NCI-H1417 (cell line): ENCODE data around the gene ZBTB9.

Experiments
- DNase-seq, 3 experiments: peaks; one replicate each; lab custom pipeline; 2025; lab: John Stamatoyannopoulos, UW

Gene ZBTB9

DNA sequence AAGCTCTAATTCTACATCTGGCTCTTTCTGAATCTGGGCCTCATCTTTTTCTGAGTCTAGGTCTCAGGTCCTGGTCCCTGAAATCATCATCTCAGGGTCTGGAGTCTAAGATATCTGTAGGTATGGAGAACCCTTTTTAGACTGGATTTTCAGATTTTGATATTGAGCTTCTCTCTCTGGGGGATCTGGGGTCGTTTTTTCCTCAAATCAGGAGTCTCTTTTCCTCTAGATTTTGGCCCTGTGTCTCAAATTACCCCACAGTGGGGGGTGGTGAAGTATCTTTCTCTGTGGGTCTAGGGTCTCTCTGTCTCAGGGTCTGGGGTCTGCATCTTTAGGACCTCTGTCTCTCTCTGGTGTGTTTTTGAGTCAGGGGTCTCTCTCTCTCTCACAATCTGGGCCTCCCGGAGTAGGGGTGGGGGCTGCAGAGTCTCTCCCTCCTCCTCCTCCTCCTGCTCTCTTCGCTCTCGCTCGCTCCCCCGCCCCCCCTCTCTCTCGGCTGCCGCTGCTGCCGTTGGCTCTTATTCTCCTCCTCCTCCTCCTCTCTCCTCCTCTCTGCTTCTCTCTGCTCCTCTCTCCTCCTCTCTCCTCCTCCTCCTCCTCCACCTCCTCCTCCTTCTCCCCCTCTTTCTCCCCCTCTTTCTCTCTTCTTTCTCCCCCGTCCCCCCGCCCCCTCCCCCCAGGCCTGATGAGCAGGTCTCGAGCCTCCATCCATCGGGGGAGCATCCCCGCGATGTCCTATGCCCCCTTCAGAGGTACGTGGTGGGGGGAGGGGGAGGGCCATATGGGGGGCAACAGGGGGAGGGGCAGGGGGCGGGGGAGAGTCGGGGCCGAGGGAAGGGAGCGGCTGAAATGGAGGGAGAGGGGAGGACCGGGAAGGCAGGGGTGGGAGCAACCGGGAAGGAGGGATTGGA lies 34.5 kb upstream of the ZBTB9 start, which contains the start of gene SYNGAP1:
TSS of gene SYNGAP1 (plus strand) at position 486 of the 911 bp plus-strand sequence. CDS start at position 686, 200 bp downstream.
- peak; percentile 5 to 55 (median 47) for DNase-seq

DNA sequence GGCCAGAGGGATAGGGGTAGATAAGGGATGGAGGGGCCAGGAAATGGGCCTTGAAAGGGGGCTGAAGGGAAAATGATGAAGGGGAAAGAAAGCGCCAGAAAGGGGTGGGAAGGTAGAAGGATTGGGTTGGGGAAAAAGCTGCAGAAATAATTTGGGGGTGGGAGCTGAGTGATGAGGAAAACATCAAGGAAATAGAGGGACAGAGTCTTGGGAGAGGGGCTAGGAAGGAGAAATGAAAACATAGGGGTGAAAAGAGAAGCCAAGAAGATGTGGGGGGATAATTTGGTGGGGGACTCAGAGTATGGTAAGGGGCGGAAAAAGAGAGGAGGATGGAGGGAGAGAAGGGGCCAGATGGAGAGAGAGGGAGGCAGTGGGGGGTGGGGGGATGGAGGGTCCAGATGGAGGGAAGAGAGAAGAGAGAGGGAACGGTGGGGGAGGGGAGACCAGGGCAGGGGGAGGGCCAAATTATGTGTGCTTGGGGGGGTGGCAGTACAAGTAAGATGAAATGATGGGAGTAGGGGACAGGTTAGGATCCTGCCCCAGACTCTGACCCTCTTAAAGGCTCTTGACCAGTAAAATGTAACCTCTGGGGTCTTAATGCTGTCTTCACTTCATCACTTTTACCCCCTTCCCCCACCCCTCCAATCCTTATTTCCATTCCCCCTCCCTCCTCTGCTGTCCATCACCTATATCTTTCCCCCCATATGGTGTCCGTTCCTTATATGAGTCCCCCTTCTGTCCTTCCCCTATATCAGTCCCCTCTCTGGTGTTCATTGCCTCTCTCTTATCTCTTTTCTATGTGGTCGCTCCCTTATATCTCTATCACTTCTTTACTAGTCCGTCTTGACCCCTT lies 33.7 kb upstream of the ZBTB9 start:
- DNase-seq = peak in 1 of 3 experiments; percentile 29

DNA sequence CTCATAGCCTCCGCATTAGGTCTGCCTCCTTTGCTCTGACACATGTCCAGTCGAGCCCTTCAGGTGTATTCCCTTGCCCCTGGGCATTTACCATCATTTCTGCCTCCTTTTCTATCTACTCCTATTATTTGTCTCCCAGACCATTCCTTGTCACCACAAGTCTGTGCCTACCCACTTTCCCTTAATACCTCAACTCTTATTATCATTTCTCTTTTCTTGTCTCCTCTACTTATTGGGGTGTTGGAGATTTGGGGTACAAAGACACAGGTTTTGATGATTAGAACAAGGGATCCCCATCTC lies 33.1 kb upstream of the ZBTB9 start:
- DNase-seq = no peak

DNA sequence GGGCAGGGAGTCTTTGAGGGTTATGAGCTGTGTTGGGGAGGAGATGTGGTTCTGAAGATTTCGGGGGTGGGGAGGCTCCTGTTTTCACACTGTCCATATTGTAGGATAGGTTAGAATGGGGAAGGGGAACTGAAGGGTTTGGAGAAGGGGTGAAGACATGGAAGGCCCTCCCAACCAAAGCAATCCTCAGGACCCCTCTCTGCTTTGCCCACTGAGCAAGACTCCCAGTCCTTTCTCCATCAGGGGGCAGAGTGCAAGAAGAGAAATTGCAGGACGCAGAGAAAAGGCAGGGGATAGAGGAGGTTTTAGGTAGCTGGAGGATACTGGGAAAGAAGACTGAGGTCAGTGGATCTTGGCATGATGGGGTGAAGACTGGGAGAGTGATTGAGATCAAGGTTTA lies 30.6 kb upstream of the ZBTB9 start:
- no peak for DNase-seq

DNA sequence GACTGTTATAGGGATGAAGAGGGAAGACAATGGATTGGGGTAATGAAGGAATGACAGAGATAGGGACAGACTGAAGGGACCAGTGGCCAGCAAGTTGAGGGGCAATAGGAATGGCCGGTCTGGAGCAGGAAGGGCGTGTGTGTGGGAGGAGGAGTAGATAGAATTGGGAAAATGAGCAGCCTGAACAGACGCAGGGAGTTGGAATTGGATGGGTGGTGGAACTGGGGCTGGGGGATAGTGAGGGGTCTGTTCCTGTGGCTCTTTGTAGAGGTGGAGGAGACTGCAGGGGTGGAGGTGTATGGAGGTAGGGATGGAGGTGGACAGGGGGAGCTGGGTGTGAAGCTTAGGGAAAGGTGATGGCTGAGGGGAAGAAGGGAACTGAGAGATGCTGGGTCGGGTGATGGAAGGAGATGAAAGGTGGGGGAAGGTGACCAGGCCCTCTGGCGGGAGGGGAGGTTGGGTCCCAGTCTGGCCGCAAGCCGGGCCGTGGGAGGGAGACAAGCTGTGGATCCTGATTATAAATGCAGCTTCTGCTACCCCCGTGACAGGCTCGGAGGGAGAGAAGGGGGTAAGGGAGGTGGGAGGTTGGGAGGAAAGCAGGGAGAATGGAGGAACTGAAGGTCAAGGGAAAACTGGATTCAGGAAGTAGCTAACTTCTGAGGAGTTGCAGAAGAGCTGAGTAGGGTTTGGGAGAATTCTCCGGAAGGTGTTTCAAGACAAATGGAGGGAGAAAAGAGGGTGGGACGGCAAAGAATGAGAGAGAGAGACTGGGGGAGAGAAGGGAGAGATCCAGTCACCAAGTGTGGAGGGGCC lies 29.3 kb upstream of the ZBTB9 start:
- DNase-seq = no peak

DNA sequence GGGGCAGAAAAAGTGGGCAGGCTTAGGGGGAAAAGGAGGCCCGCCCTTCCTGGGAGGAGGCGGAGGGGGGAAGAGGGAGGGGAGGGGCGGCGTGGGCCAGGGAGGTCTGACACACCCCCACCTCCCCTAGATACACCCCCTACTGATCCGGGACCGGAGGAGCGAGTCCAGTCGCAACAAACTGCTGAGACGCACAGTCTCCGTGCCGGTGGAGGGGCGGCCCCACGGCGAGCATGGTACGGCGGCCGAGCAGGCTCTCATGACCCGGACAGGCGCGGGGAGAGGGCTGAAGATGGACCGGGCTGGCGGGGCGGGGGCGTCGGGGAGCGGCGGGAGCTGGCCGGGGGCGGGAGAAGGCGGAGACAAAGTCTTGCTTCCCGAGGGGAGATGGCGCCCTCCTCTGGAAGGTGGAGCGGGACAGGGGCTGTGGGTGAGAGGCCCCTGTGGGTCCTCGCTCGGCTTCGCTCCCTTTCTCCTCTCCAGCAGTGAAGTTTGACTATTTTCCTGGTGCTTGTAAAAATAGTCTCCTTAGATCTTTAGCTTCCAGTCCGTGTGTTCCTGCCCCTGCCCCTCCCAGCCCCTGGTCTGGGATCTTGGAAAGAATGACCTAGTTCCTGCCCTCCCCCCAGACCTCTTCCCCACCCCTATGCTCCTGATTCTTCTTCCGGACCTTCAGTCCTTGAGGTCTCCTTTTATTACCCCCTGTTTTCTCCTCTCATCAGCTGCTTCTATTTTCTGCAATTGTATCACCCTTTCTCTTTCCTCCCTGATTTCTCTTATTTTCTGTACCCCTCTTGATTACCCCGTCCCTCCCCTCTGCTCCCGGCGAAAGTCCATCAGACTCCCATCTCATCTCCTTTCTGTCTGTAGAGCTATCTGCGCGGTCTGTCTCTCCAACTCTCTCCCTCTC lies 28.5 kb upstream of the ZBTB9 start:
- peak; percentile 39 to 77 (median 60) for DNase-seq

DNA sequence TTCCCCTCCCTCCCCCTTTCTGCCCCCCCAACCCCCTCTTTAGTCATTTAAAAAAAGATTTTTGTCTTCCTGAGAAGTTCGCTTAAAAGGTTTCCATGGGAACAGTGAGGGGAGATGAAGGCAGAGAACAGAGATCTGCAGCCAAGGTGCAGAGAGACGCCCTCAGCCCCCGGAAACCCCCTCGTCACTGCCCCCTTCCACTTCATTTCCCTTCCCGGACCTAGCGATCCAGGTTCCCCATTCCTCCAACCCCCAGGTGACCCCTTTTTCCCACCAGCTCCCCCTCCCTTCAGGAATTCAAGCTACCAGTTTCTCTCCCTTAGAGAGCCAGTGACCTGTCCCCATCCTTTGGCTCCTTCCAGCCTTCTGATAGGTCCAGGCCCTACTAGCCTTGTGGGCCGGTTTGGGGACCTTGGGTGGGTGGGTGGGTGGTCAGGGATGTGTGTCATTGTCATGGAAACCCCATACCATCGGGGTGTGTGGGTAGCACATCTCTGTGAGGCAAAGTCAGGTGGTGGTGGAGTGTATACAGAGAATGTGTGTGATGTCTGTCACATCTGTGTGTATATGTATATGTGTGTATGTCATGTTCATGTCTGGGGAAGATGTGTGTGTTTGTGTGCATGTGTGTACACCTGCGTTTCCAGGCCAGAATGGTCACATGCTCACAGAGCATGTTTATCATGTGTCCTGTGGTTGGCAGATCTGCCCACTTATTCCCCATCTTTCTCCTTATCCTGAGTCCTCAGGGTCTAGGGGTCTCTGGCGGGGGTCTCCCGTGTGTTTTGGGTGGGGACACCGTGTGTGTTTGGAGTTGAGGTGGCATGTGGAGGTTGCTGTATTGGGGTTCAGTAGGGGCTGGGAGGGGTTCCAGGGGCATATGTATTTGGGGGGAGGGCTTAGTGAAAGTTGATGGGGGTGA lies 27.5 kb upstream of the ZBTB9 start:
- DNase-seq = peak in 1 of 3 experiments; percentile 39

DNA sequence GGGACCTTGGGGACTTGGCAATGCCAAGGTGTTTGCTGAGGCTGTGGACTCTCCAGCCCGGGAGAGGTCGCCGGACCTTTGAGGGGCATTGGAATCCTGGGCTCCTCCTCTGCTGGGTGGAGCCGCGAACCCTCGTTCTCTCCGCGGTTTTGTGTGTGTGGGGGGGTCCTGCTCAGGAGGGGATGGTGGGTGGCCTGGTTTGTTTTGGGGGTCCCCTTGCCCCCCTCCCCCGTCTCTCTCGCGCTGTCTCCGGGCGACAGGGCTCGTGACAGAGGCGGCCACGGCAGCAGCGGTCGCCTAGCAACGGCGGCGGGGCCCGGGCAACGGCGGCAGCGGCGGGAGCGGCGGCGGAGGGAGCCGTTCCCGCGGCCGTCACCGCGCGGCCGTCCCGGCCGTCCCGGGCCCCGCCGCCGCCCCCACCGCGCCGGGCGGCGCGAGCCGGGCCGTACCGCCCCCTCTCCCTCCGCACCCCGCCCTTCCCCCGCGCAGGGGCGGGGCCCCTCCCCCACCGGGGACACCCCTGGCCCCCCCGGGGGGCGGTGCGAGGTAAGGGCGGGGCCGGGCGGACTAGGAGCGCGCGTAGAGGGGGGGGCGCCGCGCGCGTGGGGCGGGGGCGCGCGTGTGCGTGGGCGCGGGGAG lies 26.7 kb upstream of the ZBTB9 start:
- DNase-seq = peak; percentile 45 to 57 (median 56)

DNA sequence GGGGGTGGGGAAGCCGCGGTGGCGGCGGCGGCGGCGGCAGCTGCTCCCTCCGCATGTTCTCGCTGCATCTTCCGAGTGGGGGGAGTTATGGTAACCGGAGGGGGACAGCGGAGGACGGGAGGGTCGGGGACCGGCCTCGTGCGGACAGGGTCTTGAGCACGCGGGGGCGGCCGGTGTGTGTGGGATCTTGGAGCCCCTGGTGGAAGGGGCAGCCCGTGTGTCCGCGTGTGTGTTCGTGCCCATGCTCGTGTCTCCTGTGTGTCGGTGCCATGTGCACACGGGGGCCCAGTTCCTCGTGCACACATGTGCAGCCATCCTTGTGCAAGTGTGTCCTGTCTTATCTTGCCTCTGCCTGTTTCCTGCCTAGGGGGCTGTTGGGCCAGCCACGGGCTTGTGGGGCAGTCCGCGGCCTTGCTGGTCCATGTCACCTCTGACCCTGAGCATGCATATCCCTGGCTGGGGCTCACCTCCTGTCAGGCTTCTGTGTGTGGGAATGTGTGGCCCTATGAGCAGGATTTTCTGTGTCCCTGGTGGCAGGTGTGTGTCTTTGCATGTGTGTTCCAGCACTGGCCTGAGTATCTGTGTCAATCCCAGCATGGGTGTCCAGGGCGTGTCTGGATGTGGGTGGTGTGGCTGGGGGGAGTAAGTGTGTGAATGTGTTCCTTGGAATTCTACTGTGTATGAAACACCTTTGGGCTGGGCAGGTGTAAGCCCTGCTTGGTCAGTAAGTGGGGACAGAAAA lies 26.0 kb upstream of the ZBTB9 start:
- peak; percentile 10 to 43 (median 35) for DNase-seq

DNA sequence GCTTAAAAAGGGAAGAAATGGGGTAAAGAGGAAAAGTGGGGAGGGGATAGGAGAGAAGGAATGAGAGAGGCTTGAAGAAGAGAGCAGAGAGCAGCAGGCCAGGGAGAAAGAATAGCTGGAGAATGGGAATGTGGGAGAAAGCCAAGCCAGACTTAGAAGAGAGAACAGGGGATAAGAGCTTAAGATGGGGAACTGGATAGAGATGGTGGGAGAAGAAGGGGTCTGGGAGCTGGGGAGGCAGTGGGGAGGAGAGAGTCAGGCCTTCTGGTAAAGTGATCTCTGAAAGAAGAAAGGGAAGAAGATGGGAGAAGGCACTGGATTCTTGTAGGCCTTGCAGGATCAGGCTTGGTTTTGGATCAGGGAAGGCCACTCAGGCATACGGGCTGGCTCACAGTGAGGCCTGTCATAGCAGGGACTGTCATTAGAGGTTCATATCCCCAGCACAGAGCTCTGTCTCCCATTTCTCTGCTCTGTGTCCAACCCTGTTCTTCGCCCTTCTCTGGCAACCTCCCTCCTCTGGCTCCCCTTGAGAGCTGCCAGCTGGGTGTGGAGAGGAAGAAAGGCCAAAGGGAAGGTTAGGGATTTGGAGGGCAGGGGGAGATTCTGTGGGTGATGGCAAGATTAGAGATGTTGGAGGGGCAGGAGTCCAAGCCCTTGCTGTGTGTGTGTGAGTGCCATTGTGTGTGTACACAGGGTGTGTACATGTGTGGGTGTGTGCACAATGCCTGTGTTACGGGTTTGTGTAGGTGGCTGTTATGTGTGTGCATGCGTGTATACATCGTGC lies 25.2 kb upstream of the ZBTB9 start:
- DNase-seq = no peak

DNA sequence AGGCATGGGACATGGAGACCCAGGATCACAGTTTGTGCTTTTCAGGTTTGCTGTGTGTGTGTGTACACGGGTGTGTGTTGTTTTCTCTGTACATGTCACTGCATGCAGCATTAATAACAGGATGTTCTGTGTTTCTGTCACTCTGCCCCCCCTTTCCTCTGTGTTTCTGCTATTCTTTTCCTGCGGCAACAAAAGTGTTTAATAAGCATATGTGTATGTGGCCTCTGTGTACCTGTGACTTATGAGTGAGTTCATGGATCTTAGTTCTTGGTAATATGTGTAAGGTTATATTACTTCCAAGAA lies 24.7 kb upstream of the ZBTB9 start:
- DNase-seq = no peak

DNA sequence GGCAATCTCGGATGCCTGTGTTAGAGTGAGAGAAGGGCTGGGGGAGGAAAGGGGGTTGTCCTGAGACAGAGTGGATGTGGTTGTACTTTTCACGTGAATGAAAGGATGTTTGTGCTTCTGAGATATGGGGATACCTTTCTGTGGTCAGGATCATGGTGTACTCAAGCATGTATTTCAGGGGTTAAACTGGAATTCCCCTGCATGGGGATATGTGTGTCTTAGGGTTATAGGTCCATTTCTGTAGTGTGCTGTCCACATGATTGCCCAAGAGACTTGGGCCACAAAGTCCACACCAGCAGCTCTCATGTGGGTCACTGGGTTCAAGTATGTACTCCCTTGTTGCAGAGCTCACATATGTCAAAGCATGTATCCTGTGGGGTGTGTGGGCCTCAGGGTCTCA lies 24.0 kb upstream of the ZBTB9 start:
- DNase-seq = no peak

DNA sequence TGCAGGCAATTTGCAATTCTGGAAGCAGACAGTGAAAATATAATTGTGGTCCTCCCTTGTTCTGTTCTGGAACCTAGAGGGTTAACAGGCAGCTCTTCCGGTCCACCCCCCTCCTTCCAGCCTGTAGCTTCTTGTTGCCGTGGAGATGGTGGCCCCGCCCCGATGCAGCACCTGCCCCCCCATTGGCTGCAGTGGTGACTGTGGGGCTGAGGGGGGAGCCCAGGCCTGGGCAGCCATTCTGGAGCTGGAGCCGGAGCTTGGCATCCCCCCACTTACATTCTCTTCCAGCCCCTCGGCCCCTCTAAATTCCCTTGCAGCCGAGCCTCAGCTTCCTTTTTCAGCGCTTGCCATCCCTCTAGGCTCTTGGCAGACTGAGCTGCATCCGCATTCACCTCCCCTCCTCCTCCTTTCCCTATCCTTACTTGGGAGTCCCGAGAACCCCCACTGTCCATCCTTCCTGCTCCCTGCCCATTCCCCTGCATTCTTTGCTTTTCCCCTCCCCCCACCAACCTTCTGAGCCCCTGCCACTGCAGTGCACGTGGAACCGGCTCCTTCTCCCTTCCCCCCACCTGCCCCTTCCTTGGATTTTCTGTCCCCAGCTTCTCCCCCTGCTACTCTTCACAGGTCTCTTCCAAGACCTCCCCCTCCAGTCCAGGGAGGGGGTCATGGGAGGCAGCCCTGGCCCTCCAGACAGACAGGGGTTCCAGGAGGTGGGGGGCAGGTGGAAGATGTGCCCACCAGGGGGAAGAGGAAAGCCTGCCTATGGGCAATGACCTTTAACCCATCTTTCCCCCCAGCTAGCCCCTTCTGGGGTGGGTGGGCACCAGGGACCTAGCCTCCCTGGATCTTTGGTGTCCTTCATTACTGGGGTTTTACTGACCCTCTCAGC lies 23.1 kb upstream of the ZBTB9 start:
- DNase-seq = peak; percentile 44 to 82 (median 75)

DNA sequence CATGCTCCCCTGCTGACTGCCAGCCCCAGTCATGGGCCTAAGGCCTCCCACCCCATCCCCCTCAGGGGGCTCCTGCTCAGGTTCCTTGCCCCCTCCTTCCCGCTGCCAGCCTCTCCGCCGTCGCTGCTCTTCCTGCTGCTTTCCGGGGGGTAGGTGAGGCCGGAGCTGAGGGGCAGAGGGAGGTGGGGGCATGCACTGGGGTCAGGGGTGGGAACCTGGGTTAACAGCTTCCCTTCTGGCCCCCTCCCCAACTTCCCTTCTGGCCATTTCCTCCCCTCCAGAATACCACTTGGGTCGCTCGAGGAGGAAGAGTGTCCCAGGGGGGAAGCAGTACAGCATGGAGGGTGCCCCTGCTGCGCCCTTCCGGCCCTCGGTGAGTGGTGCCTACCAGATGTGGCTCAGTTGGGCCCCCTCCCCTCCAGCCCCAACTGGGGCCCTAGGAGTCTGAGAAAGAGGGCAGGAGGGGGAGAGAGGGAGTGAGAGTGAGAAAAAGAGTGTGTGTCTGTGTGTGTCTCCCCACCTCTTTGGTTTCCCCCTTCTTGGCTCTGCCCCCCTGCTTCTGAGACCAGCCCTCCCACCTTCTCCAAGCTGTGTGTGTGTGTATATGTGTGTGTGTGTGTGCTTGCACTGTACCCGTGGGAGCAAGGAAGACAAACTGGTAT lies 22.4 kb upstream of the ZBTB9 start:
- no peak for DNase-seq

DNA sequence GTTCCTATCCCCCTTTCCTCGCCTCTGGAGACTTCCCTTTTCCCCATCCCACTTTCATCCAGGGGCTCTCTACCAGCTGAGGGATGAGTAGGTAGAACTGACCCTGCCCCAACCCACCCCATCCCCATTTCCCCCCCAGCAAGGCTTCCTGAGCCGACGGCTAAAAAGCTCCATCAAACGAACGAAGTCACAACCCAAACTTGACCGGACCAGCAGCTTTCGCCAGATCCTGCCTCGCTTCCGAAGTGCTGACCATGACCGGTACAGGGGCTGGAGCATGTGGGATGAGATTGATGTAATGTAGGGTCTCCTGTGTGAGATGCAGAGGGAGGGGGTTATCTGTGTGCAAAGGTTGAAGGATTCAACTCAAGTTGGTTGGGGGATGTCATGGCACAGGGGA lies 21.8 kb upstream of the ZBTB9 start:
- no peak for DNase-seq

DNA sequence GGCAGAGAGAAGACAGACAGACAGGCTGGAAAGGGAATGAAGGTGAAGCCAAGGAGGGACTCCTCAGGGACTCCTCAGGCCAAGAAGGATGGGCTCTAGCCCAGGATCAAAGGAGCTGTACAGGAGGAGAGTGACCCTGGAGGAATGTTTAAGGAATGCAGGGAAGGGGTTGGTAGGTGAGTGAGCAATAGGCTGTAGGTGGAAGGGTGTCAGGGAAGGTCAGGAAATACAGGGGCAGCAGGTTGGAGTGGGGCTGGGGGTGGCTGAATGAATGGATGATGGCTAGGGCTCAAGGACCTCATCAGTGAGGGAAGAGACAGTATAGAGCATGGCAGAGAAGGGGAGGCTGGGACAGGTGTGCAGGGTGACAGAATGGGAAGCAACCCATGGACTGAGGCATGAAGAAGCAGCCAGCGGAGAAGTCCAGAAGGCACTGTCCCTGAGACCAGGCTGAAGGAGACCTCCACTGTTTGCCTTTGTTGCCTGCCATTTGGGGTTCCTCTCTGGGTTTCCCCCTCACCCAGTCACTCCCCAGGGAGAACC lies 21.3 kb upstream of the ZBTB9 start:
- DNase-seq = no peak
